ENCODE results near the gene TIMP4.

TIMP4 gene

GRCh38 chr3:12158387-12159226 is at the start of gene TIMP4:
TIMP4 (minus strand) TSS chr3:12158912; CDS start chr3:12158840, 72 bp downstream.
- Histone ChIP-seq H3K27me3 (ENCODE audit: control insufficient read depth in 1 of 2, insufficient read depth in 2 of 2, low read length in 2 of 2) (peaks cover 0 to 7% of the 10 kb centered on the region in 2 donors), H3K4me3 (ENCODE audit: low read depth in 1 of 2, low read length in 2 of 2) (peak within 1 kb of the TSS; percentile 28 to 44), H3K9me3 (ENCODE audit: low read length) (no peaks in the 10 kb centered on the region), H3K4me1 (ENCODE audit: insufficient read depth, low read length) (no peaks in the 10 kb centered on the region), H3K27ac (ENCODE audit: low read depth, low read length) (no peak within 1 kb of the TSS), H3K9ac (ENCODE audit: low read length) (no peak within 1 kb of the TSS), H3K36me3 (ENCODE audit: insufficient read depth, low read length) (no peaks in the 10 kb centered on the region)

GRCh38 chr3:12205171-12205570 is 46.5 kb upstream of the TIMP4 start:
- no peaks in the 10 kb centered on the region for H3K4me1 ChIP-seq (ENCODE audit: insufficient read depth, low read length)
- H3K36me3 ChIP-seq (ENCODE audit: insufficient read depth, low read length): no peaks in the 10 kb centered on the region
- H3K27ac ChIP-seq (ENCODE audit: low read depth, low read length): no peak overlapping the region
- no peak overlapping the region for H3K4me3 ChIP-seq (ENCODE audit: low read depth in 1 of 2, low read length in 2 of 2)
- no peak overlapping the region for H3K9ac ChIP-seq (ENCODE audit: low read length)
- H3K27me3 ChIP-seq (ENCODE audit: control insufficient read depth in 1 of 2, insufficient read depth in 2 of 2, low read length in 2 of 2): no peaks in the 10 kb centered on the region
- H3K9me3 ChIP-seq (ENCODE audit: low read length): no peaks in the 10 kb centered on the region

GRCh38 chr3:12201813-12202212 is 43.1 kb upstream of the TIMP4 start:
- Histone ChIP-seq H3K9me3 (ENCODE audit: low read length) (no peaks in the 10 kb centered on the region), H3K36me3 (ENCODE audit: insufficient read depth, low read length) (no peaks in the 10 kb centered on the region), H3K27ac (ENCODE audit: low read depth, low read length) (no peak overlapping the region), H3K27me3 (ENCODE audit: control insufficient read depth in 1 of 2, insufficient read depth in 2 of 2, low read length in 2 of 2) (no peaks in the 10 kb centered on the region), H3K9ac (ENCODE audit: low read length) (no peak overlapping the region), H3K4me1 (ENCODE audit: insufficient read depth, low read length) (no peaks in the 10 kb centered on the region), H3K4me3 (ENCODE audit: low read depth in 1 of 2, low read length in 2 of 2) (no peak overlapping the region)

- Histone ChIP-seq H3K9ac (ENCODE audit: low read length) (no peak overlapping the region), H3K27ac (ENCODE audit: low read depth, low read length) (no peak overlapping the region), H3K36me3 (ENCODE audit: insufficient read depth, low read length) (no peaks in the 10 kb centered on the region), H3K4me3 (ENCODE audit: low read depth in 1 of 2, low read length in 2 of 2) (no peak overlapping the region), H3K4me1 (ENCODE audit: insufficient read depth, low read length) (peaks cover 19% of the 10 kb centered on the region), H3K9me3 (ENCODE audit: low read length) (no peaks in the 10 kb centered on the region), H3K27me3 (ENCODE audit: control insufficient read depth in 1 of 2, insufficient read depth in 2 of 2, low read length in 2 of 2) (no peaks in the 10 kb centered on the region)
Measured at GRCh38 chr3:12198301-12198700, 39.6 kb upstream of the TIMP4 start.

- H3K27ac ChIP-seq (ENCODE audit: low read depth, low read length): no peak overlapping the region
- no peak overlapping the region for H3K4me3 ChIP-seq (ENCODE audit: low read depth in 1 of 2, low read length in 2 of 2)
- H3K36me3 ChIP-seq (ENCODE audit: insufficient read depth, low read length): no peaks in the 10 kb centered on the region
- no peaks in the 10 kb centered on the region for H3K27me3 ChIP-seq (ENCODE audit: control insufficient read depth in 1 of 2, insufficient read depth in 2 of 2, low read length in 2 of 2)
- no peak overlapping the region for H3K9ac ChIP-seq (ENCODE audit: low read length)
- H3K4me1 ChIP-seq (ENCODE audit: insufficient read depth, low read length): peaks cover 24% of the 10 kb centered on the region
- no peaks in the 10 kb centered on the region for H3K9me3 ChIP-seq (ENCODE audit: low read length)
Measured at GRCh38 chr3:12197475-12197874, 38.8 kb upstream of the TIMP4 start.

GRCh38 chr3:12196684-12197083 is 38.0 kb upstream of the TIMP4 start:
- Histone ChIP-seq H3K4me1 (ENCODE audit: insufficient read depth, low read length) (peaks cover 24% of the 10 kb centered on the region), H3K27ac (ENCODE audit: low read depth, low read length) (no peak overlapping the region), H3K4me3 (ENCODE audit: low read depth in 1 of 2, low read length in 2 of 2) (no peak overlapping the region), H3K9ac (ENCODE audit: low read length) (no peak overlapping the region), H3K27me3 (ENCODE audit: control insufficient read depth in 1 of 2, insufficient read depth in 2 of 2, low read length in 2 of 2) (no peaks in the 10 kb centered on the region), H3K36me3 (ENCODE audit: insufficient read depth, low read length) (no peaks in the 10 kb centered on the region), H3K9me3 (ENCODE audit: low read length) (no peaks in the 10 kb centered on the region)

- Histone ChIP-seq H3K4me1 (ENCODE audit: insufficient read depth, low read length) (peaks cover 24% of the 10 kb centered on the region), H3K27me3 (ENCODE audit: control insufficient read depth in 1 of 2, insufficient read depth in 2 of 2, low read length in 2 of 2) (no peaks in the 10 kb centered on the region), H3K9me3 (ENCODE audit: low read length) (no peaks in the 10 kb centered on the region), H3K27ac (ENCODE audit: low read depth, low read length) (no peak overlapping the region), H3K9ac (ENCODE audit: low read length) (no peak overlapping the region), H3K36me3 (ENCODE audit: insufficient read depth, low read length) (no peaks in the 10 kb centered on the region), H3K4me3 (ENCODE audit: low read depth in 1 of 2, low read length in 2 of 2) (no peak overlapping the region)
Measured at GRCh38 chr3:12195231-12195630, 36.5 kb upstream of the TIMP4 start.

- Histone ChIP-seq H3K27me3 (ENCODE audit: control insufficient read depth in 1 of 2, insufficient read depth in 2 of 2, low read length in 2 of 2) (no peaks in the 10 kb centered on the region), H3K9me3 (ENCODE audit: low read length) (no peaks in the 10 kb centered on the region), H3K36me3 (ENCODE audit: insufficient read depth, low read length) (no peaks in the 10 kb centered on the region), H3K27ac (ENCODE audit: low read depth, low read length) (no peak overlapping the region), H3K4me1 (ENCODE audit: insufficient read depth, low read length) (peaks cover 24% of the 10 kb centered on the region), H3K9ac (ENCODE audit: low read length) (no peak overlapping the region), H3K4me3 (ENCODE audit: low read depth in 1 of 2, low read length in 2 of 2) (no peak overlapping the region)
Measured at GRCh38 chr3:12194669-12195161, 36.0 kb upstream of the TIMP4 start.

GRCh38 chr3:12194209-12194608 is 35.5 kb upstream of the TIMP4 start:
- H3K4me3 ChIP-seq (ENCODE audit: low read depth in 1 of 2, low read length in 2 of 2): no peak overlapping the region
- no peaks in the 10 kb centered on the region for H3K9me3 ChIP-seq (ENCODE audit: low read length)
- no peak overlapping the region for H3K27ac ChIP-seq (ENCODE audit: low read depth, low read length)
- H3K9ac ChIP-seq (ENCODE audit: low read length): no peak overlapping the region
- no peaks in the 10 kb centered on the region for H3K27me3 ChIP-seq (ENCODE audit: control insufficient read depth in 1 of 2, insufficient read depth in 2 of 2, low read length in 2 of 2)
- peaks cover 24% of the 10 kb centered on the region for H3K4me1 ChIP-seq (ENCODE audit: insufficient read depth, low read length)
- no peaks in the 10 kb centered on the region for H3K36me3 ChIP-seq (ENCODE audit: insufficient read depth, low read length)

- no peak overlapping the region for H3K4me3 ChIP-seq (ENCODE audit: low read depth in 1 of 2, low read length in 2 of 2)
- H3K27ac ChIP-seq (ENCODE audit: low read depth, low read length): no peak overlapping the region
- no peaks in the 10 kb centered on the region for H3K9me3 ChIP-seq (ENCODE audit: low read length)
- no peaks in the 10 kb centered on the region for H3K36me3 ChIP-seq (ENCODE audit: insufficient read depth, low read length)
- no peaks in the 10 kb centered on the region for H3K27me3 ChIP-seq (ENCODE audit: control insufficient read depth in 1 of 2, insufficient read depth in 2 of 2, low read length in 2 of 2)
- H3K9ac ChIP-seq (ENCODE audit: low read length): no peak overlapping the region
- peaks cover 24% of the 10 kb centered on the region for H3K4me1 ChIP-seq (ENCODE audit: insufficient read depth, low read length)
Measured at GRCh38 chr3:12193485-12194165, 34.9 kb upstream of the TIMP4 start.

GRCh38 chr3:12192655-12193484 is 34.2 kb upstream of the TIMP4 start:
- no peaks in the 10 kb centered on the region for H3K27me3 ChIP-seq (ENCODE audit: control insufficient read depth in 1 of 2, insufficient read depth in 2 of 2, low read length in 2 of 2)
- H3K9me3 ChIP-seq (ENCODE audit: low read length): no peaks in the 10 kb centered on the region
- H3K4me1 ChIP-seq (ENCODE audit: insufficient read depth, low read length): peaks cover 24% of the 10 kb centered on the region
- no peak overlapping the region for H3K9ac ChIP-seq (ENCODE audit: low read length)
- H3K4me3 ChIP-seq (ENCODE audit: low read depth in 1 of 2, low read length in 2 of 2): no peak overlapping the region
- H3K36me3 ChIP-seq (ENCODE audit: insufficient read depth, low read length): no peaks in the 10 kb centered on the region
- H3K27ac ChIP-seq (ENCODE audit: low read depth, low read length): no peak overlapping the region

Data from muscle layer of colon (tissue), 2 donors.